HG03039 (cell line): Measurements from ENCODE around the gene VAMP2.

ENCODE experiments used
- ATAC-seq: cut with Tn5 transposase; IDR thresholded peaks from one replicate; pipeline ENCODE4 v1.9.1; 2021; ENCODE audit warnings: mild to moderate bottlenecking, moderate library complexity; ENCODE audit not compliant: unreplicated experiment

VAMP2 gene

GRCh38 chr17:8124350-8125153 is 38.2 kb downstream of the VAMP2 start:
- no peak for ATAC-seq

- no peak for ATAC-seq
Observed at GRCh38 chr17:8123695-8124349, 38.9 kb downstream of the VAMP2 start, which contains the start of gene HES7. Gene HES7, minus strand, starts transcription at chr17:8124106. Its CDS starts 22 bp downstream, at chr17:8124084.

- no peak for ATAC-seq
Observed at GRCh38 chr17:8122924-8123694, 39.6 kb downstream of the VAMP2 start.

- no peak for ATAC-seq
Observed at GRCh38 chr17:8122422-8122923, 40.3 kb downstream of the VAMP2 start.

- ATAC-seq, result no peak
Observed at GRCh38 chr17:8121681-8122421, 40.9 kb downstream of the VAMP2 start.

- ATAC-seq, result no peak
Observed at GRCh38 chr17:8121407-8121680, 41.4 kb downstream of the VAMP2 start.

- ATAC-seq, result no peak
Observed at GRCh38 chr17:8120520-8121406, 42.0 kb downstream of the VAMP2 start.

GRCh38 chr17:8119581-8120519 is 42.9 kb downstream of the VAMP2 start:
- no peak for ATAC-seq

- ATAC-seq, result peak; percentile 38
Observed at GRCh38 chr17:8118769-8119580, 43.8 kb downstream of the VAMP2 start.

- no peak for ATAC-seq
Observed at GRCh38 chr17:8117980-8118768, 44.6 kb downstream of the VAMP2 start, which contains the start of gene ALOXE3. Gene ALOXE3, minus strand, starts transcription at chr17:8118514. Its CDS starts 524 bp downstream, at chr17:8117990.

GRCh38 chr17:8117367-8117979 is 45.3 kb downstream of the VAMP2 start:
- ATAC-seq, result no peak

GRCh38 chr17:8116776-8117175 is 46.0 kb downstream of the VAMP2 start:
- no peak for ATAC-seq

GRCh38 chr17:8110907-8111306 is 51.8 kb downstream of the VAMP2 start:
- no peak for ATAC-seq

GRCh38 chr17:8110456-8110804 is 52.3 kb downstream of the VAMP2 start:
- no peak for ATAC-seq

GRCh38 chr17:8109661-8110455 is 52.9 kb downstream of the VAMP2 start:
- ATAC-seq, result no peak
